ENCODE data around the gene NBAS.
A peak's percentile ranks its signal among the peaks of the same experiment; 100 is the strongest.

NBAS gene

DNA sequence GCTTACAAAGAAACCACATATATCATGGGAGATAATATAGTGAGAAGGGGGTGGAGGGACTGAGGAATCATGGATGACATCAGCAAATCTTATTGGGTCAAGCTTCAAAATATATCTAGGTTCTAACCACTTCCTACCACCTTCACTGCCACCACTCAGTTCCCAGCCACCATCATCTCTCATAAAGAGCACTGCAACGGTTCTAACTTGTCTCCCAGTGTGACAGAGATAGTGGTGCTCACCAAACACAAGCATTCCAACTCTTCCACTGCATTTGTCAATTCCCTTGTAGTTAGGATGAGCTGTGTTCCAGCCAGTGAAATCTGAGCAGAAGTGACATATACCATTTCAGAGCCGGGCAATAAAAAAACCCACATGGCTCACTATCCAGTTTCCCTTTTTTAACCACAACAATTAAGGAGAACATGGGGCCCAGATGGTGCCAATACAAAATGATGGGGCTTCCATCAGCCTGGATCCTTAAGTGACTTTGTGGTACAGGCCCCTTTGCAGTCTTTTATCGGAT, 318.1 kb downstream of the NBAS start:
- Histone ChIP-seq H3K27me3 (ENCODE audit: control insufficient read depth, insufficient read depth, low read length) (no peaks in the 10 kb centered on the region), H3K4me2 (ENCODE audit: low read length) (no peak overlapping the region), H3K4me3 (ENCODE audit: low read length) (no peak overlapping the region), H3K4me1 (ENCODE audit: control insufficient read depth, insufficient read depth, low read length) (peaks cover 8% of the 10 kb centered on the region), H3K9me3 (replicated peaks; ENCODE audit: low read length) (no peaks in the 10 kb centered on the region), H3K9ac (ENCODE audit: low read depth, low read length) (no peak overlapping the region), H3K36me3 (ENCODE audit: insufficient read depth, low read length) (no peaks in the 10 kb centered on the region)

DNA sequence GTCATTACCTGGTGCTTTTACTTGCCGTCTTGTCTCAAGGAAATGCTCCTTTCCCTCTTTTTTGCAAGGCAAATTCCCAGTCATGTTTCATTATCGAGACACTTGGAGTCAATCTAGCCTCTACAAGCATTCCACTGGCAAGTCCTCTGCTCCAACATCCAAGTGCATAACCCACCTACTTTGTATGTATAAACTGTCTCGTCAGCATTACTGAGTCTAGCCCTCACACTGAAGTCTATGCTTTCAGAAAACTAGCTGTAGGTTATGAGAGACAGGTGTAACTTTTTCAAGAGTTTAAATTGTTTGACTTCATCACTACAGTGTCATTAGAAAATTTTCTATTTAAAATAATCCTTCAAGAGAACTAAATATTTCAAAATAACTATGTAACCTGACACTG, 319.2 kb downstream of the NBAS start:
- Histone ChIP-seq H3K27me3 (ENCODE audit: control insufficient read depth, insufficient read depth, low read length) (no peaks in the 10 kb centered on the region), H3K4me2 (ENCODE audit: low read length) (no peak overlapping the region), H3K4me1 (ENCODE audit: control insufficient read depth, insufficient read depth, low read length) (peaks cover 8% of the 10 kb centered on the region), H3K36me3 (ENCODE audit: insufficient read depth, low read length) (no peaks in the 10 kb centered on the region), H3K9ac (ENCODE audit: low read depth, low read length) (no peak overlapping the region), H3K9me3 (replicated peaks; ENCODE audit: low read length) (no peaks in the 10 kb centered on the region), H3K4me3 (ENCODE audit: low read length) (no peak overlapping the region)

DNA sequence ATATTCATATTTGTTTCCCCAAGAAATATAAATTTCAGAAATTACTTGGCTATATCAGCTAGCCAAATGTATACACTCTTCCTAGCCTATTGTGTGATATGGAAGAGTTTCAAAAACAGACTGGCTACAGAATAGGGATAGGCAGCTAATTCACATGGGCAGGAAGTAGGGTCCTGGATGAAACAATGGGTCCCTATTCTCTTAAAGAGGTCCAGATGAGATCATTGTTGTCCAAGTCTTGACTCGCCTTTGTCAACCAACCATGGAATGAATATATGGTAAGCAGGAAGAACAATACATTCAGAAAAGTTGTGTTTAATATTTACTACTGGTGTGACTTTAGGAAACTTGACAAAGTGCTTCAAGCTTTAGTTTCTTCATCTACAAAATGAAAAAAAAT, 319.9 kb downstream of the NBAS start:
- Histone ChIP-seq H3K36me3 (ENCODE audit: insufficient read depth, low read length) (no peaks in the 10 kb centered on the region), H3K9ac (ENCODE audit: low read depth, low read length) (no peak overlapping the region), H3K9me3 (replicated peaks; ENCODE audit: low read length) (no peaks in the 10 kb centered on the region), H3K4me3 (ENCODE audit: low read length) (no peak overlapping the region), H3K4me1 (ENCODE audit: control insufficient read depth, insufficient read depth, low read length) (peaks cover 8% of the 10 kb centered on the region), H3K4me2 (ENCODE audit: low read length) (no peak overlapping the region), H3K27me3 (ENCODE audit: control insufficient read depth, insufficient read depth, low read length) (no peaks in the 10 kb centered on the region)

GRCh38 chr2:15238028-15238427, 323.1 kb downstream of the NBAS start:
- Histone ChIP-seq H3K4me1 (ENCODE audit: control insufficient read depth, insufficient read depth, low read length) (peaks cover 3% of the 10 kb centered on the region), H3K36me3 (ENCODE audit: insufficient read depth, low read length) (peaks cover 9% of the 10 kb centered on the region), H3K4me2 (ENCODE audit: low read length) (no peak overlapping the region), H3K27me3 (ENCODE audit: control insufficient read depth, insufficient read depth, low read length) (no peaks in the 10 kb centered on the region), H3K4me3 (ENCODE audit: low read length) (no peak overlapping the region), H3K9ac (ENCODE audit: low read depth, low read length) (no peak overlapping the region), H3K9me3 (replicated peaks; ENCODE audit: low read length) (no peaks in the 10 kb centered on the region)

- no peak overlapping the region for H3K9ac ChIP-seq (ENCODE audit: low read depth, low read length)
- H3K4me3 ChIP-seq (ENCODE audit: low read length), result no peak overlapping the region
- no peak overlapping the region for H3K4me2 ChIP-seq (ENCODE audit: low read length)
- no peaks in the 10 kb centered on the region for H3K9me3 ChIP-seq (replicated peaks; ENCODE audit: low read length)
- no peaks in the 10 kb centered on the region for H3K27me3 ChIP-seq (ENCODE audit: control insufficient read depth, insufficient read depth, low read length)
- H3K36me3 ChIP-seq (ENCODE audit: insufficient read depth, low read length), result peaks cover 14% of the 10 kb centered on the region
- H3K4me1 ChIP-seq (ENCODE audit: control insufficient read depth, insufficient read depth, low read length), result no peaks in the 10 kb centered on the region
Measured at GRCh38 chr2:15230599-15231192, 330.4 kb downstream of the NBAS start.

- Histone ChIP-seq H3K4me1 (ENCODE audit: control insufficient read depth, insufficient read depth, low read length) (peaks cover 8% of the 10 kb centered on the region), H3K9me3 (replicated peaks; ENCODE audit: low read length) (no peaks in the 10 kb centered on the region), H3K36me3 (ENCODE audit: insufficient read depth, low read length) (no peaks in the 10 kb centered on the region), H3K9ac (ENCODE audit: low read depth, low read length) (no peak overlapping the region), H3K4me3 (ENCODE audit: low read length) (no peak overlapping the region), H3K27me3 (ENCODE audit: control insufficient read depth, insufficient read depth, low read length) (no peaks in the 10 kb centered on the region), H3K4me2 (ENCODE audit: low read length) (no peak overlapping the region)
Measured at GRCh38 chr2:15226661-15227060, 334.5 kb downstream of the NBAS start.

DNA sequence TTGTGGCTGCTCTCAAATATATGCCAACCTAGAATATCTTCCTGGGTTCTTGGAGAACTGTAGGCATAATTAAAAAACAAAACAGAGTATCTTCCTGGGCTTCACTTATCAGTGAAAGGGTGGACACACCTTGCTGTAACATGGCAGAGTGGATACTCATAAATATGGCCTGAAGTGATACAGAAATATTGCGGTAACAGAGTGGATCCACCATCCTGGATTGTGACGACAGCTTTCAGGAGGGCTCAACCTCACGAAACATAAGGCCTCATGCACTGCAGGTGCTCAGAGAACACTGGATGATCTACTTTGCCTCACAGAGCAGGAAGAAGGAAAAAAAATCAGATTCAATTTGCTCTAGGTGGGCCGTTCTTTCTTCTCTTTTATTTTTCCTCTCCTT, 336.0 kb downstream of the NBAS start:
- H3K4me2 ChIP-seq (ENCODE audit: low read length), result no peak overlapping the region
- H3K9me3 ChIP-seq (replicated peaks; ENCODE audit: low read length), result no peaks in the 10 kb centered on the region
- no peaks in the 10 kb centered on the region for H3K36me3 ChIP-seq (ENCODE audit: insufficient read depth, low read length)
- peaks cover 8% of the 10 kb centered on the region for H3K4me1 ChIP-seq (ENCODE audit: control insufficient read depth, insufficient read depth, low read length)
- no peak overlapping the region for H3K9ac ChIP-seq (ENCODE audit: low read depth, low read length)
- H3K4me3 ChIP-seq (ENCODE audit: low read length), result no peak overlapping the region
- H3K27me3 ChIP-seq (ENCODE audit: control insufficient read depth, insufficient read depth, low read length), result no peaks in the 10 kb centered on the region

GRCh38 chr2:15224641-15225040, 336.5 kb downstream of the NBAS start:
- Histone ChIP-seq H3K9me3 (replicated peaks; ENCODE audit: low read length) (no peaks in the 10 kb centered on the region), H3K4me3 (ENCODE audit: low read length) (no peak overlapping the region), H3K4me1 (ENCODE audit: control insufficient read depth, insufficient read depth, low read length) (peaks cover 8% of the 10 kb centered on the region), H3K9ac (ENCODE audit: low read depth, low read length) (no peak overlapping the region), H3K27me3 (ENCODE audit: control insufficient read depth, insufficient read depth, low read length) (no peaks in the 10 kb centered on the region), H3K4me2 (ENCODE audit: low read length) (no peak overlapping the region), H3K36me3 (ENCODE audit: insufficient read depth, low read length) (no peaks in the 10 kb centered on the region)

GRCh38 chr2:15223887-15224286, 337.2 kb downstream of the NBAS start:
- H3K9ac ChIP-seq (ENCODE audit: low read depth, low read length), result peak overlapping the region; percentile 34
- H3K36me3 ChIP-seq (ENCODE audit: insufficient read depth, low read length), result no peaks in the 10 kb centered on the region
- no peaks in the 10 kb centered on the region for H3K27me3 ChIP-seq (ENCODE audit: control insufficient read depth, insufficient read depth, low read length)
- H3K4me1 ChIP-seq (ENCODE audit: control insufficient read depth, insufficient read depth, low read length), result peaks cover 8% of the 10 kb centered on the region
- H3K4me3 ChIP-seq (ENCODE audit: low read length), result no peak overlapping the region
- no peaks in the 10 kb centered on the region for H3K9me3 ChIP-seq (replicated peaks; ENCODE audit: low read length)
- H3K4me2 ChIP-seq (ENCODE audit: low read length), result peak overlapping the region; percentile 41

GRCh38 chr2:15222856-15223255, 338.3 kb downstream of the NBAS start:
- Histone ChIP-seq H3K4me1 (ENCODE audit: control insufficient read depth, insufficient read depth, low read length) (peaks cover 8% of the 10 kb centered on the region), H3K9me3 (replicated peaks; ENCODE audit: low read length) (no peaks in the 10 kb centered on the region), H3K9ac (ENCODE audit: low read depth, low read length) (no peak overlapping the region), H3K27me3 (ENCODE audit: control insufficient read depth, insufficient read depth, low read length) (no peaks in the 10 kb centered on the region), H3K4me3 (ENCODE audit: low read length) (no peak overlapping the region), H3K4me2 (ENCODE audit: low read length) (no peak overlapping the region), H3K36me3 (ENCODE audit: insufficient read depth, low read length) (no peaks in the 10 kb centered on the region)

DNA sequence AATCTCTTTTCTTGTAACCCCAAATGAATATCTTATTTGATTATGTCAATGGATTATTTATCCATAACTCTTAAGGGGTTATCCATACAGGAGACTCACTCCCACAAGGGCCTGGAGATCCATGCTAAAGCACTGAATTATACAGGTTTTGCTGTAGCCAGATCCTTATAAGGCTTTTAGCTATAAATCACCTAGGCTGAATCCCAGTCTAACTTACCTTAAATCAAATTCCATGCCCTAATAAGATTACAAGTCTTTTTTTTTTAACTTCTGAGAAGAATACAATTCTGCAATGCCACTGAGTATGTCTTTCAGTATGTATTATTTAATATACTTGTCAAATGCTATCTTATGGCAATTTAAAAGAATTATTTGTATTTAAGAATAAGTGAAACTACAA, 340.5 kb downstream of the NBAS start:
- peaks cover 8% of the 10 kb centered on the region for H3K4me1 ChIP-seq (ENCODE audit: control insufficient read depth, insufficient read depth, low read length)
- H3K9ac ChIP-seq (ENCODE audit: low read depth, low read length), result no peak overlapping the region
- H3K27me3 ChIP-seq (ENCODE audit: control insufficient read depth, insufficient read depth, low read length), result no peaks in the 10 kb centered on the region
- H3K36me3 ChIP-seq (ENCODE audit: insufficient read depth, low read length), result peaks cover 3% of the 10 kb centered on the region
- no peaks in the 10 kb centered on the region for H3K9me3 ChIP-seq (replicated peaks; ENCODE audit: low read length)
- H3K4me3 ChIP-seq (ENCODE audit: low read length), result no peak overlapping the region
- H3K4me2 ChIP-seq (ENCODE audit: low read length), result no peak overlapping the region

- no peaks in the 10 kb centered on the region for H3K27me3 ChIP-seq (ENCODE audit: control insufficient read depth, insufficient read depth, low read length)
- peaks cover 3% of the 10 kb centered on the region for H3K36me3 ChIP-seq (ENCODE audit: insufficient read depth, low read length)
- no peaks in the 10 kb centered on the region for H3K4me1 ChIP-seq (ENCODE audit: control insufficient read depth, insufficient read depth, low read length)
- no peak overlapping the region for H3K4me2 ChIP-seq (ENCODE audit: low read length)
- H3K9ac ChIP-seq (ENCODE audit: low read depth, low read length), result no peak overlapping the region
- H3K4me3 ChIP-seq (ENCODE audit: low read length), result no peak overlapping the region
- no peaks in the 10 kb centered on the region for H3K9me3 ChIP-seq (replicated peaks; ENCODE audit: low read length)
Measured at GRCh38 chr2:15218423-15219086, 342.6 kb downstream of the NBAS start.

Measured in skeletal muscle satellite cell (primary cell).